Stimulated activated naive CD8-positive, alpha-beta T cell treated with anti-CD3 and anti-CD28 coated beads, Interleukin-15, Interleukin-2, amounts not matched to agents 100 U/mL and 50 U/mL, for 24 hours (primary cell): ENCODE data around the gene BAAT.
"Not testable (repeated sequence)": the region's sequence is repeated elsewhere in the genome, so short reads cannot be mapped to it uniquely, and the experiment has no call there.

Source experiments
- ATAC-seq: fragments of 150-1000 bp; cut with Tn5 transposase; one replicate; pipeline ENCODE4 v1.10.0; 2021
- DNase-seq: peaks from one replicate; pipeline ENCODE4 v3.0.0; 2021

Gene BAAT

DNA sequence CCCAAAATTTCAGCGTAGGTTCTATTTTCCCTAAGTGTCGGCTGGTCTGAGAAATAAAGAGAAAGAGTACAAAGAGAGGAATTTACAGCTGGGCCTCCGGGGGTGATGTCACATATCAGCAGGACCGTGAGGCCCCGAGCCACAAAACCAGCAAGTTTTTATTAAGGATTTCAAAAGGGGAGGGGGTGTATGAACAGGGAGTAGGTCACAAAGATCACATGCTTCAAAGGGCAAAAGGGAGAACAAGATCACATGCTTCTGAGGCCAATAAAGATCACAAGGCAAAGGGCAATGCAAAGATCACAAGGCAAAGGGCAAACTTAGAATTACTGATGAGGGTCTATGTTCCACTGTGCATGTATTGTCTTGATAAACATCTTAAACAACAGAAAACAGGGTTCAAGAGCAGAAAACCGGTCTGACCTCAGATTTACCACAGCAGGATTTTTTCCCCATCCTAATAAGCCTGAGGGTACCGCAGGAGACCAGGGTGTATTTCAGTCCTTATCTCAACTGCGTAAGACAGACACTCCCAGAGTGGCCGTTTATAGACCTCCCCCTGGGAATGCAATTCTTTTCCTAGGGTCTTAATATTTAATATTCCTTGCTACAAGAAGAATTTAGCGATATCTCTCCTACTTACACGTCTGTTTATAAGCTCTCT lies at the start of gene BAAT:
Gene BAAT (minus strand): TSS at position 134 of the 664 bp plus-strand sequence. CDS start 13,602 bp downstream, outside the sequence.
- DNase-seq, ATAC-seq: not testable (repeated sequence)

DNA sequence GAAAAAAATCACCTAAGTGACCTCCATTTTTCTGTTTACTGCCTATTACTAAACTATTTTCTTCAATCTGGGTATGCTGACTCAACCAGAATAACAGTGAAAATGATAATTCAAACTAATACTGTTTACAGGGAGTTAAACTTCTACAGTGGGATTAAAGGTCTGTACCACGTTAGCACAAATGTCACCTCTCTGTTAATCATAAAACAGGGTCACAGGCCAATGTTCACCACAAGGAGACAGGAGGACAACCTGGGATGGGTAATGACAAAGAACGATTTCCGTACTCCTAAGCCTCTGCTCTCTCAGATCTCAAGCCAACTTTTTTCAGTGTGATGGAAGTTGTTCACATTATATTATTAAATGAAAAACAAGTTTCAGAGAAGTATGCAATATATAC lies 48.4 kb upstream of the BAAT start:
- DNase-seq (no peak), ATAC-seq (no peak)

DNA sequence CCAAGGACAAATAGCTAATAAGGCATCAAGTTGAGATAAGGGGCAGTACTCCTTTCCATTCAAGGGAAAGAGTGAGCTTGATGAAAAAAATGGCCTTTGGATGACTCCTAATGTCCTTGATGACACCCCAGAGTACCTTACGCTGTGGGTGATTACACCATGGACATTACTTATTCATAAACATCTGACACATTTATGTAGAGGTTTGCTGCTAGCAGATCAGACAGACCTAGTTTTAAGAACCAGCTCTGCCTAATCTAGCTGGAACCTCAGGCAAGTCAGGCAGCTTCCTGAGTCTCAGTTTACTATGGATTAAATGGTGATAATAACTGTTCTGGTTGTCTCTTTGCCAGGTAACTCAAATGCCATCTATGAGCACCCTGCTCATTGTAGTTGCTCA lies 47.9 kb upstream of the BAAT start:
- DNase-seq (no peak), ATAC-seq (no peak)

DNA sequence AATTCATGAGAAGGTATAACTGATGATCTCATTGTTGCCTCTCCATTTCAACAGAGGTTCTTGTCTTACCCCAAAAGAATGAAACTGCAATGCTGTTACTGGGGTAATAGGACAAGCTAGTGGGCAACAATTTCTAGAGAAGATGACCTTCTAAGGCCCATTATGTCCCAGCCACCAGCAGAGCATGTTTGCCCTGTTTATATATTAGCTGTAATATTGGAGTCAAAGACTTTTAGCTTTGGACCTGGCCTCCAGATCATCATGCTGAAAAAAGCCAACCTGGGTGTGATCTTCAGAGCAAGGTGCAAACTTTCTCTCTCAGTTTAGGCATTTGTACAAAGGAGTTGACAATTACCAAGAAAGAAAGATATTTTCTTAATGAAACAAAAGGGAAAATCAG lies 47.4 kb upstream of the BAAT start:
- no peak for ATAC-seq
- no peak for DNase-seq

DNA sequence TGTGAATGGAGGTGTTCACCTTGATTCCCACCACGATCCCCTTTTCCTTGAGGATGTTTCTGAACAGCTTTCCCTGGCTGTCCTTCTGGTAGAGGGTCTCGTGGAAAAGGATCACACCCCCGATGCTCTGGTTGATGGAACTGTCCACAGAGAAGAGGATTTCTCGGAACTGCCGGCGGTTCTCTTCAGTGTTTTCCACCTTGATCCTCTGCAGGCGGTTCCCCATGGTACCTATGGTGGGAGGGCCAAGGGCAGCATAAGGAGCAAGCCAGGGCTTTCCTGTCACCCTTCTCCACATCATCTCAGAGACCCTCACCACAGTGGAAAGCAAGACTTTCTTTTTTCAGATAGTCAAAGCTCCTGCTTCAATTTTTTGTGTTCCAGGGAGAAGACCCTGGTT lies 44.9 kb upstream of the BAAT start:
- no peak for ATAC-seq
- DNase-seq, result no peak

DNA sequence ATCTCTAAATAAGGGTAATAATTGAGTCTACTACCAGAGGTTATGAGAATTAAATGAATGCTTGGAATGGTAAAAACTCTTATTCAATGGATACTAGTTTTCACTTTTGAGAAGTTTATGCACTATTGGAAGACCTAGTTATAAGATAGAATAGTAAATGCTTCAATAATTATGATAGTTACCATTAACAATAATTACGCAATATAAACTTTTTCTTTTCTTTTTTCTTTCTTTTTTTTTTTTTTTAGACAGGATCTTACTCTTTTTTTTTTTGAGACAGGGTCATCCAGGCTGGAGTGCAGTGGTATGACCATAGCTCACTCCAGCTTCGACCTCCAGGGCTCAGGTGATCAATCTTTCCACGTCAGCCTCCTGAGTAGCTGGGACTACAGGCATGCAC lies 44.1 kb upstream of the BAAT start:
- no peak for ATAC-seq
- DNase-seq, result no peak

DNA sequence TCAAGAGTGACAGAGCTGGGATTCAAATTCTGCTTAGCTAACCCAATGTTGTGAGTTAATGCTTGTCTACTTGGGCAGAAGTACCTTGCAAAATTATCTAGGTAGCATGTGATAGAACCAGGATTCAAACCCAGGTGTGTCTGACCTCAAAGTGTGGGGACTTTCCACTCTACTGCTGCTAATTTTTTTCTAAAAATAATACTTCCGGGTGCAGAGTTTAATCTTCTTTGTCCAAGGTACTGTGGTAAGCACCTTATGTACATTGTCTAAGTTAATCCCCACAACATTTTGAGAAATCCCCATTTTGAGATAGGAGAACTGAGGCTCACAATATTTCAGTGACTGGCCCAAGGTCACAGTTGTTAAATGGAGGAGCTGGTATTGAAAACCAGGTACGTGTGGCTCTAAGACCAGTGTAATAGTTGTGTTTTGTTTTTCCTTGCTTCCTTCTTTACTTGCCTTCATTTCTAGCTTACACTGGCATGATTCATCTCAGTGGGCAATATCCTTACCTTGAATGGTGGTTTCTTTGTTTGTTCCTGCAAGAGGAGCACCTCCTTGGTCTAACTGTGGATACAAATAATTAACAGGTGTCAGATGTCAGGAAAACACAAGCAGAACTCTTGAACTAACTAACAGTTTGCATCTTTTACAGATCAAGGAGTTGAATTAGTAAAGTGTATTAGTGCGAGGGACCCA lies 43.3 kb upstream of the BAAT start:
- no peak for DNase-seq
- no peak for ATAC-seq

DNA sequence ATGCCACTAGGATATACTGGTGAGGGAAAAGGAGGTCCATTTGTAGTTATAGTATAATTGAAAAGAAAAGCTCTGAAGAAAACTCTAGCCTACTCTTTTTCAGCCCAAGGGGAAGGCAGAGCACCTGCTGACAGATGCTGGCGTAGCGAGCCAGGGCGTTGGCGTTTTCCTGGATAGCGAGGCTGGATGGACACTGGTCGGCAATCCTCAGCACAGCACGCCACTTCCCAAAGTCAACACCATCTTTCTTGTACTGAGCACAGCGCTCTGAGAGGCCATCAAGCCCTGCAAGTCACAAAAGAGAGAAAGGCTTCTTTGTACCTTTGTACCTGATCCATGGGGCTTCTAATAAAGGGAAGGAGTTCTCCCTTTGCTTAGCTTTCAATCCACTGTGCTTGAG lies 42.6 kb upstream of the BAAT start:
- ATAC-seq (no peak), DNase-seq (no peak)

DNA sequence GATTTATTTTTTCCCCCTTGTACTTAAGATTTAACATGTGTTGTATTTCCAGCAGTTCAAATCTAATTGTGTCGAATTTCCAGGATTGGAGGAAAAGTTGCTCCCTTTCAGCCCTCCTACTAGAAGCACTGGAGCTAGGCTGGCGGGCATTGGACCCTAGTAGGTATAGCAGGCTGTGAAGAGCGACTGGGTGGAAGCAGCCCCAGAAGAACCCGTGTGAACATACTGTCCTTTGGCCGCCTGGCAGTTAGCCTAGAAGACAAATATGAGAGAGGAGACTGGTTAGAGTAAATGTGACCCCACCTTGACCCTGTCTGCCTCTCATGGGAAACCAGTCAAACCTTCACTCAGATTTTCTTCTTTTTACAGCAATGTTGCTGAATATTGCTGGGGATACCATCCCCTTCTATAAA lies 36.9 kb upstream of the BAAT start:
- no peak for DNase-seq
- no peak for ATAC-seq

DNA sequence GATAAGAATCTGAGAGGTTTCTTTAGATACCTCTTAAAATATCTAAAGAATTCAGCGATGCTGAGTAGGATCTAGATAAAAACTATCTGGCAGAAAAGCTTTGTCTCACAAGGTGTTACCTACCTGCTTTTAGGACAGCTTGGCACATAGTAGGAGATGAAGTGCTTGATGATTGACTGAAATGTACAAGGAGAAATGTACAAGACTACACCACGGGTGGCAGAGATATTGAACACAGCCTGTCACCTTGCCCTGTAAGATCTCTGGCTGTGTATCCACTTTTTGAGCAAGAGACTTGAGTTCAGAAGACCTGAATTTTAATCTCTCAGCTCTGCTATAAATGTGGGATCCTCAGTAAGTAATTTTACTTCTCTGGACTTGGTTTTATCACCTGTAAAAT lies 35.1 kb upstream of the BAAT start:
- ATAC-seq, result no peak
- DNase-seq, result no peak

DNA sequence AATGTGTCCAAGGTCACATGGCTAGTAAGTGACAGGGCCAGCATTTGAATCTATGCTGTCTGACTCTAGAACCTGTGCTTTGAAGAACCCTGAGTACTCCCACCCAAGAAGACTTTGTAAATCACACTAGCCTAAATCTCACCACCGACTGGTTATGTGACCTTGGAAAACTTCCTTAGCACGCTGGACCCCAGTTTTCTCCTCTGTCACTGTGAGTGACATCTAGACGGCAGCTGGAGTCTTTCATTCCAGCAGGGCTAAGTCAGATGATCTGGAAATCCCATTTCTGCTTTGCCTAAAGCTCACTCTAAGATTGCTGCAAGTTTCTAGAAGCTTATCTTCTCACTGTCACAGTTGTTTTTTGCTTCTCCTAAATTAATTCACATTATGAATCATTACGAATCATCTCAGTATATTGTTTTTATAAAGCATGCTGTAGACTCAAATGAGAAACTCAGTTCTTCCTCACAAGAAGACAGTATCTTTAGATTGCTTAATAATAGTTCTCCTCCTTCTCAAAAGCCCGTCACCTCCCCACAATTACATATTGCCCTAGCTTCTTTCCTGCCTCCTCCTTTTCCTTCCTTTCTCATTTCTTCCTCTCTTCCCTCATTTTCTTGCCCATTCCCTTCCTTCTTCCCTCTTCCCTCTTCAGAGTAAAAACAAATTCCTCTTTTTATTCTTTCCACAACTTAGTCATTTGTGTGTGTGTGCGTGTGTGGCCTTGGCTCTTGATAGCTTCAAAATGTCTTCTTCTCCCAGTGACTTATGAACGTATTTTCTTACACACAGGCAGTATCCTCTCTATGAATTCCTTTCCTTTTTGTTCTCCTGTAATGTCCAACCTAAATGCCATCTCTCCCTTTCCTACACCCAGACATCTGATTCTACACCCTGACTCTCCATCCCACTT lies 34.0 kb upstream of the BAAT start:
- no peak for ATAC-seq
- DNase-seq, result no peak

DNA sequence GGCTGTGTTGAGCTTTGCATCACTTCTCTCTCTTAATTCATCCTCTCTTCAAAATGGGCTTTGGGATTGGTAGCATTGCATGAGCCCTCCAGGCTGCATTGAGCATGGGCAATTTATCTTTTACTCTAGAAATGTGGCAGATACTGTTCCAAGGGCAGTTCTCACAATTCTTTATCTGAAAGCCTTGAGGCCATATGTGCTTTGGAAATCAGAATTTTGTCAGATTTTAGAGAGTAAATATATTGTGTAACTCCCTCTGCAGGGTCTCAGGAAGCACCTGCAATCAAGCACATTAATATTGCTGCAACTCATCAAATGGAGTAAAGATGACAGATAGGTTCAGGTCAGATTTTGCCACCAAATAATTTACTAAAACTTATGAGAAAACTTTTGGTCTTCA lies 33.2 kb upstream of the BAAT start:
- DNase-seq (no peak), ATAC-seq (no peak)

DNA sequence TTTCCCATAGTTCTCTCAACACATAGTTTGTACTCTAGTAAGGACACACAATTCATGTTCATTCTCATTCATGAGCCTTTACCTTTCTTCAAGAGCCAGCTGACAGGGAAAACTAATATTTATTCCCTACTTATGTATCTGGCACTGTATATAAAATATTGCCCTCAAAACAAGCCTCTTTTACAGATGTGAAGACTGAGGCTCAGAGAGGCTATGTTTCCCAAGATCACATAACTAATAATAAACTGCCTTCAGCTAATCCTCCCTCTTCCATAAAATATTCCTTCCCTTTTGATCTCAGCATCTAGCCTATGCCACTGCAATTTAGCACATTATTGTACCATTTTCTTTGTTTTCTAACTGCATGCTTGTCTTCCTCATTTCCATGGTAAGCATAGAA lies 32.6 kb upstream of the BAAT start:
- ATAC-seq (no peak), DNase-seq (no peak)

DNA sequence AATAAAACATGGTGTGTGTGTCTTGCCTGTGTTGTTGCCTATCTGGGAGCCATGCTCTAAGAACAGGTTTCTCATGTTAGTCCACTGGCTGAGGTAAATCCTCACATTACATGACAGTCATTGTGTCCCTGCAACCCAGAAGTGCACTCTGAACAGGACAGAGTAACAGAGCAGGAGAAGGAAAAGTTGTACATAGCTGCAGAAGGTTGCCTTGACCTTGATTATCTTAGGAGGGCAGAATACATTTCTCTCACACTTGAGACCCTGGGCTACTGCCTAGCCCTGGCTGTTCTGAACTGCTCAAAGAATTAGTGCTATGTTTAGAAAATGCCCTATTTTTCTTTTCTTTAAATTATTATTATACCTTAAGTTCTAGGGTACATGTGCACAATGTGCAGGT lies 30.8 kb upstream of the BAAT start:
- ATAC-seq, result no peak
- no peak for DNase-seq

DNA sequence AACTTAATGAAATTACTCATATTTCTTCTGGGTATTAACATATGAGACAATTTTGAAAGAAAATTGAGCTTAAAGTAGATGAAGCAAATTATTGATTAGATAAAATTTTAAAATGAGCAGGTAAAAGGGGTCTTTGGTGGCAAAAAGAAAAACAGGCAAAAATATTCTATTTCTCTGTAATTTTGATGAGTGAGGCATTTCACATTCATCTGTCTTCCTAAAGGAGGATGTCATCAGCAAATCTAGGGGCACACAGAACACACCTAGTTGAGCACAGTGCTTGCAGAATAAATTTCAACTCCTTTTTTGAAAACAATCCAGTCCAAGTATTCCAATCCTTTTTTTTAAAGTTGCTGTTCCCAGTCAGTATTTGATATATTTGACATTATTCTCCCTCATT lies 30.0 kb upstream of the BAAT start:
- DNase-seq, result no peak
- ATAC-seq, result no peak

DNA sequence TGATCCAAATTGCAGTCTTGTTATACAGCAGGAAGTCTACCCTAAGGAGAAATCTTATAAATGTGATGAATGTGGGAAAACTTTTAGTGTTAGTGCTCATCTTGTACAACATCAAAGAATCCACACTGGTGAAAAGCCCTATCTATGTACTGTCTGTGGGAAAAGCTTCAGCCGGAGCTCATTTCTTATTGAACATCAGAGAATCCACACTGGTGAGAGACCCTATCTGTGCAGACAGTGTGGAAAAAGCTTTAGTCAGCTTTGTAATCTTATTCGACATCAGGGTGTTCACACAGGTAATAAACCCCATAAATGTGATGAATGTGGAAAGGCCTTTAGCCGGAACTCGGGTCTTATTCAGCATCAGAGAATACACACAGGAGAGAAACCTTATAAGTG lies 24.3 kb upstream of the BAAT start:
- ATAC-seq, result no peak
- no peak for DNase-seq

DNA sequence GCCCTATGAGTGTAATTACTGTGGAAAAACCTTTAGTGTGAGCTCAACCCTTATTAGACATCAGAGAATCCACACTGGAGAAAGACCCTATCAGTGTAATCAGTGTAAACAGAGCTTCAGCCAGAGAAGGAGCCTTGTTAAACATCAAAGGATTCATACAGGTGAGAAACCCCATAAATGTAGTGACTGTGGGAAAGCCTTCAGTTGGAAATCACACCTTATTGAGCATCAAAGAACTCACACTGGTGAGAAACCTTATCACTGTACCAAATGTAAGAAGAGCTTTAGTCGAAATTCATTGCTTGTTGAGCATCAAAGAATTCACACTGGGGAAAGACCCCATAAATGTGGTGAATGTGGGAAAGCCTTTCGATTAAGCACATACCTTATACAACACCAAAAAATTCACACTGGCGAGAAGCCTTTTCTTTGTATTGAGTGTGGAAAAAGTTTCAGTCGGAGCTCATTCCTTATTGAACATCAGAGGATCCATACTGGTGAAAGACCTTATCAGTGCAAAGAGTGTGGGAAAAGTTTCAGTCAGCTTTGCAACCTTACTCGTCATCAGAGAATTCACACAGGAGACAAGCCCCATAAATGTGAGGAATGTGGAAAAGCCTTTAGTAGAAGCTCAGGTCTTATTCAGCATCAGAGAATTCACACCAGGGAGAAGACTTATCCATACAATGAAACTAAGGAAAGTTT lies 23.7 kb upstream of the BAAT start:
- DNase-seq, result no peak
- no peak for ATAC-seq

DNA sequence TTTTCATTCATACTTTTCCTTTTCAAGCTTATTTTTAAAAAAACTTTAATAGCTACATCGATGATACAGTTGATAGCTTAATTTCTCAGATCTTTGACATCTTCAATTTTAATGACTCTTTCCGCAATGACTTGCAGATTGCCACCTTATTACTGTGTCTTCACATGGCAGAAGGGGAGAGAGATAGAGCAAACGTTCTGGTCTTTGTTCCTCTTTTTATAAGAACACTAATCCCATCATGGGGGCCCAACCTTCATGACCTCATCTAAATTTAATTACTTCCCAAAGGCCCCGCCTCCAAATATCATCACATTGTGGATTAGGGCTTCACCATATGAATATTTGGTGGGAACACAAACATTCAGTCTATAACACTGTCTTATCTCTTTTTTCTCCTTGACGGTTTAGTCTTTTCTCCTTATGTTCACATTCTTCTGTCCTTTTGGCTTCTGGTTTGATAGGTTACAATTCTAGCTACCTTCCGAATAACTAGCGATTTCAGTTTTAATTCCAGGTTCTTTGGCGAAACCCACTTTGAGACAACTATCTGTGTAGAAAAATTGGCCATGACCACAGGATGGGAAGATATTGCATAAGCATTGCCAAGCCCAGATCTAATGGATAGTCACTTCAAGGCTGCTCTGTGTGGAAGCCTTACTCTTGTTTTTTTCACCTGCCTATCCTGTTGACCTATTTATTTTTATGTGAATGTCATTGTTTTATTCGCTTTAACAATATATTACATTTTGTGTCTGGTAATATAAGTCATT lies 18.9 kb upstream of the BAAT start:
- no peak for DNase-seq
- ATAC-seq, result no peak

DNA sequence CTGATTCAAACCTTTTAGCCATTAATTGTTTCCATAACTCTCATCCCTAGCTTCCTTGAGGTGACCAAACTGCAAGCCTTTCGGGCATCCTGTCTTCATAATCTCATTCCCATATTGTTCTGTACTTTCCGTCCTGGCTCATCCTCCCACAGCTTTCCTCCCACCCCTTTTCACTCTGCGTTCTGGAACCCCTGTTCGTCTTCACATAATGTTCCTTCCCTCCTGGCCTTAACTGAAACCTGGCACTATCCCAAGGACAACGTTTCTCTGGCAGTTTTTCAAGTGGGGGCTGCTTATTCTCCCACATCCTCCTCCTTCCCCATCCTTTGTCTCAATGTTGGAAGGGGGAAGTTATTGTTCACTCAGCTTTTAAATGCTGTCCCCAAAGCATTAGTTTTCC lies 15.3 kb upstream of the BAAT start:
- DNase-seq (no peak), ATAC-seq (no peak)

DNA sequence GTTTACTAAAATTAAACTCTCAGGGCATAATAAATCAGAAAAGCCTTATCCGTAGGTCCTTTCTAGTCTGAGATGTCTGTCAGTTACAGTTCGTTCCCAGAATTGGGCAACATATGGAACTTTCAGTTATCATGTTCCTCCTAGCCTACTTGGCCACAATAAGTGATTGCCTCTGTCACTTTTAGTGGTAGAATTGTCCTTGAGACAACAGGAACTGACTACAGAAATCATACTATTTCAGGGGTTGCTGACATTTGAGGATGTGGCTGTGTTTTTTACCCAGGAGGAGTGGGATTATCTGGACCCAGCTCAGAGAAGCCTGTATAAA lies 14.8 kb upstream of the BAAT start:
- ATAC-seq (no peak), DNase-seq (no peak)

DNA sequence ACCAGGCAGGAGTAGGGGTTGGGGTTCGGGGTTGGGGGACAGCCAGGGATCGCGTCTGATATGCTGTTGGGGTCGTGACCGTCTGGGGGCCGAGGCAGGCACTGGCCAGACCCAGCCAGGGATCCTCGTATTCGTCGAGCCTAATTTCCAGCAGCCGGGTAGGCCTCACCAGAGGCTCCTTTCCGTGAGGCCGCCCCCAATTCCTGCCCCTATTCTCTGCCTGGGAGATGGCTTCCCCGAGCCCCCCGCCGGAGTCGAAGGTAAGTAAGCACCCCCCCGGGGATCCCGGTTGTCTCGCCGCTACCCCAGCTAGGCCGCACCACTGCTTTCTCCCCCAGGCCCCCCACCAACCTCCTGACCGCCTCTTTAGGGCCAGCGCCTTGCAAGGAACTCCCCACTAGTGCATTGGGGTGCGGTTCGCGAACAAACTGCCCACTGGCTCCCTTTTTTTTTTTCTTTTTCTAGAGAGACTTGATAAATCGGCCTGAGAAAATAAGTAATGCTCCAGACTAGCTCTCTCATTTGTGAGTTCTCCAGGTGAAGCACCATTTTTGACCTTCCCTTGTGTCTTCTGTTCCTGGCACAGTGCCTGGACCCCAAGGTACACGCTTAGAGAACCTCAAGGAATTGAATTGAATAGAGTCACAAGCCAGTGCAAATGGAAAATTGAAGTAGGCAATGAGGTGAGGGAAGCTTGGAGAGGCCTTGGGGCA lies 14.3 kb upstream of the BAAT start:
- ATAC-seq (peak; percentile 10), DNase-seq (peak; percentile 20)
